GM19468 (cell line): ENCODE data around the gene YPEL2.

Source experiments
- ATAC-seq: cut with Tn5 transposase; IDR thresholded peaks from one replicate; pipeline ENCODE4 v1.9.1; 2021; ENCODE audit warnings: mild to moderate bottlenecking, moderate library complexity, moderate number of reproducible peaks; ENCODE audit not compliant: unreplicated experiment; ENCODE audit errors: extremely low read depth

YPEL2 gene

DNA sequence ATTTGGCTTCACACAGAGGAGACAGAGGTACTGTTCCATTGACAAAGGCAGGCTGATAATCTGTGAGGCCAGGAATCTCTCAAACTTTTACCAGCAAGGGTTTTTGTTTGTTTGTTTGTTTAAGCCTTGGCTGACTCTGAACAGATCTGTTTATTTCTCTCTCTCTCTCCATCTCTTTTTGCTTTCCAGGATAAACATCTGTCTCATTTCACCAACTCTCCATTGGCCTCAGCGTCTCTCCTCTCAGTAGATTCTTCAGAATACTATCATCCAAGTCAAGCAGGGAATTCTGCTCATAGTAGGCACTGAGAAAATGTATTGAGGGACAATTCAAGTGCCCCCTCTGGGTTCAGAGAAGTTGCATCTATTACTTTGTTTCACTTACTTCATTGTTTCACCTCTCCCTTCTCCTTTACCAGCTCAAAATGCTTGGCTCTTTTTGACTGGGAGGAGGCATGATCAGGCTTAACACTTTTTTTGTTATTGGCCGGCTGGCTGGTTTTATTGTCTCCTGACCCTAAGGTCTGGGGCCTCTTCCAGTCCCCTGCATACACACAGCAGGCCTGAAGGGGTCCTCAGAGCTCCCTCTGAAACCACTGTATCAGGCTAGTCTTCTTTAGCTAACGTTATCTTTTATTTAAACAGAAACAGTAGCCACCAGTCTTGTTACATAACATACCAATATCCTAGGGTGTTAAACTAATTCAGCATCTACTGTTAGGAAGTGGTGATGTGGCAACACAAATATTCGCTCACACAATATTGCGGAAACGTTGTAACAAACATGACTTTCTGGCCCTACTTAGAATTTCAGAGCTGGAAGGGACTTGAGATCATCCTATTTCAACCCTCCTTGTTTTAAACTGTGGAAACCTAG lies 2.0 kb upstream of the YPEL2 start:
- no peak for ATAC-seq

DNA sequence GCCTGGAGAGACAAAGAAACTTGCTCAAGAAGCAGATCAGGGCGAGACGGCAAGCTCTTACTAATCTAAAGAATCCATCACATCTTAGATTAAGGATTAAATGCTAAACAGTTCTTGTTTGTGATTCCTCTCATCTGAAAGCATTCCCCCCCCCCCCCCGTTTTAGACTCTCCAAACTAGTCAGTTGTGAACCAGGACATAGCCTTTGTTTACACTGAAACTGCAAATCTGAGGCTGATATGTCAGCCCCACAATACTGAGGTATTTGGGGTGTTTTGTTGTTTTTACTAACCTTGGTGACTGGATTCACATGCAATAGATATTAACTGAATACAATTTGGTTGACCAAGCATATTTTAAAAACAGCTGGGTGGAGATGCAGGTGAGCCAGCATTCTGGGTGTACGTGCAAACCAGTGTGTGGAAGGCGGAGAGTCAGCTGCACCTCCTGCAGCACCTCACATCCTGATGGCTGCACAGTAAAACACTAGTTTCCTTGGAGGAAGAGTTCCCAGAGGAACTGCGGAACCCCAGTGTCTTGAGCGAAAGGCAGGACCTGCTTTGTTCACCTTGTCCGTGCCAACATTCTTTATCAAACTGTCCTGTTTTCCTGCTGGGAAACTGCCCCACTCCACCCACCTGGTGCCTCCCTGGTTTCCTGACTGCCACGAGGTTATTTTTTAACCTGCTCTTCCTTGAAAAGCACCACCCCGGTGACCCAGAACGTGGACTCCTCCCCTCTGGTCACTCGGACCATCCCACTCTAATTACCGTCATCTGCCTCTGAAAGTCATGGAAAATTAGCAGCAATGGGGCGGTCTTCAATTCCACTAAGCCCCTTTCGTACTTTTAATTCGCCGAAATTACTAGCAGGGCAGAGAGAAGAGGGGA lies 1.2 kb upstream of the YPEL2 start:
- no peak for ATAC-seq

DNA sequence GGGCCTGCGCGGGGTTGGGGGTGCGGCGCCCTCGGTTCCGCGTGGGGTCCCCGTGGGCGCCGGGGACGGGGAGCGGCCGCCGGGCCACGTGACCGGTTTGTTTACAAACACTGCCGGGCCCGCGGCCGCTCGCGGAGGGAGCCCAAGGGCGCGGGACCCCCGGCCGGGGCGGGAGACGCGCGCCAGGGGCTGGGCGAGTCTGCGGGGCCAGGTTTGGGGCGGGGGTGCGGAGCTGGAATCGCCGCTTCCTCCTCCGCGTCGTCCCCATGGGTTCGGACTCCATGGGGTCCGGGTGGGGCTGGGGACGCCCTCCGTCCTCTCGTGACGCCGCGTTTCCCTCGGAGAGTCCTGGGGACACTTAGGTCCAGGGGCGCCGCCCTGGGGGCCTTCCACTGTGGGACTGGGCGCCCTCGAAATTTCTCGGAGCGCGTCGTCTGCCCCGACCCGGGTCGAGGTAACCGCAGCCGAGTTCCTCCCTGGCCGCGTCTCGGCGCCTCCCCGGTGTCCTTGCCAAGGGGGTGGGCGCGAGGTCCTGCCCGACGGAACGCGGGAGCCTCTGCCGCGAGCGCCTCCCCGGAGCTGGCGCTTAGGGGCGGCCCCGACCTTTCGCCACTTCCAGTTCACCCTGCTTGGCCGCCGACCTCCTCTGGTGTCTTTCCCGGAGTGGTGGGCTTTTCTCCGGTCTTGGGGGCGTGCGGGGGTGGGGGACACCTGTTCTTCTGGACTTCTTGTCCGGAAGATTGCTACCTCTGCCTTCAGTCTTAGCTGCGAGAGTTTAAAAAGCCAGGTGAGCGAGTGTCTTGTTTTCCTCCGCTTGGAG lies 684 bp downstream of the YPEL2 start:
- ATAC-seq, result no peak

DNA sequence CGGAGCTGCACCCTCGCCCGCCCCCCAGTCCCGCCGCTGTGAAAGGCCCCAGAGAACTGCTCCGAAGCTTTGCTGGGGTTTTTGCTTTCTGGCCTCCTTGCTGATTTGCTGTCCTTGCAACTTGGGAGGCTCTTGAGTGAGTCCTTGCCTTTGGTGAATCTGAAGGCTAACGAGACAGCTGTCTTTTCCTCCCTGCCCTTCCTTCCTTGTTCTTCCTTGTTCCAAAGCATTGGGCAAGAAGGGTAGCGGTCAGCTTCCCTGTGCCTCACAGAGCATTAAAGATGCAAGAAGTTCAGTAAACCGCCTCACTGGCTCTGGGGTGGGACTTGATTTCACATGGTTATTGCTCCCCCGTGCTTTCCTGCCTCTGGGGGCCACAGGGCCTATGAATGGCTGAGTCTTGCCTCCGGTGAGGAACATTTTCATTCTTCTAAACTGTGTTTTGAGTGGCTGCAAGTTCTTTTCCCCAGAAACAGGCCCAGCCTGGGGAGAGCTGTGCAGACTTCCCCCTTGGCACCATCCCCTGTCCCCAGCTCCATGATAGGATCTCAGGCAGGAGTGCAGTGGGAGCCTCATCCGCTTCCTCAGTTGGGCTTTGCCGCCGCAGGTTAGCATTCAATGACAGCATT lies 1.4 kb downstream of the YPEL2 start:
- no peak for ATAC-seq

DNA sequence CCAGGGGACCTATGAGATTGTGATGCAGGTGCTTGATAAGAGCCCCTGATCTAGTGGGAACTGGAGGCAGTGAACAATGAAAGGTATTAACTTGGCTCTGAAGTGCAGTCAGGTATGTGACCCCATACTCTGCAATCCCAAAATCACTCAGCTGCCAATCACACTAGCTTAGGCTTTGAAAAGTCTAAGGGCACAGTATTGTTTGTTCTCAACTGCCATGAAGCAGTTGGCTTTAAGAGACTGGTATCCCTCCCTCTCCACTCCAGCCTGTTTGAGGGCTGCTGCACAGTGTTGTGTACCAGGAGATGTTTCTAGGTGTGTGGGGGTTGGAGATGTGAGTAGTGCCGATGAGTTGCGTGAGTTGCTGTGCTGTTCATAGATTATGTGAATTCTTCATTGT lies 2.4 kb downstream of the YPEL2 start:
- no peak for ATAC-seq

DNA sequence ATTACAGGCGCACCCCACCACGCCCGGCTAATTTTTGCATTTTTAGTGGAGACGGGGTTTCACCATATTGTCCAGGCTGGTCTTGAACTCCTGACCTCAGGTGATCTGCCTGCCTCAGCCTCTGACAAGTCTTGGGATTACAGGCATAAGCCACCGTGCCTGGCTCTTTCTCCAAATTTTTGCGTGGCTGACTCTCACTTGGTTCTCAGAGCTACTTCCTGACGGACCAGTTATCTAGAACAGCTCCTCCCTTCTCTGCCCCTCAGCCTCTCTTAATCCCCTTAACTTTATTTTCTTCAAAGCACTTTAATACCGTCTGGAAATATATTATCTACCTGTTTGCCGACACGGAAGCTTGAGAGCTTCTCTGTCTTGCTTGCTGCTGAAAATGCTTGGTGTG lies 4.2 kb downstream of the YPEL2 start:
- no peak for ATAC-seq

DNA sequence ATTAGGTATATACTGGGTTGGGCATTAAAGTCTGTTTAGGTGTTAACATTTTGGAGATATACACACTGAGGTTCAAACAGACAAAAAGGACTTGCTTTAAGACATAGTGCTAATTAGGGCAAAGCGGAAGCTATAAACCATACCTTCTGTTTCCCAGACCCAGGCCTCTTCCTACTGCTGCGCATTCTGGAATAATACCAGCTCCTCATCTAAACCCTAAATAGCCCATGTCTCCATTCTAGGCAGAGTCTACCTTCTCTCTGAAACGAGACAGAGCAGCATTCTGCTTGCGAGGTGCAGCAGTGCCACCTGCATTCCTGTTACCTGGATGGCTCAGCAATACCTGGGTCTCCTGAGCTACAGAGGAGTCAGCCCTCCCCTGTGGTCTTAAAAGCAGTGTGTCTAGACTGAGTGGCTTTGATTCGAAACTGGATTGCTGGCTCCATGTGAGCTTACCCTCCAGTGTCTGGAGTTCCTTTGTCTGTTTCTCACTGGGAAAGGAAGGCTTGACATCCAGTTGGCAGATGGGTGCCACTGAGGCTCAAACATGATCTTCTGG lies 6.4 kb downstream of the YPEL2 start:
- ATAC-seq, result no peak

DNA sequence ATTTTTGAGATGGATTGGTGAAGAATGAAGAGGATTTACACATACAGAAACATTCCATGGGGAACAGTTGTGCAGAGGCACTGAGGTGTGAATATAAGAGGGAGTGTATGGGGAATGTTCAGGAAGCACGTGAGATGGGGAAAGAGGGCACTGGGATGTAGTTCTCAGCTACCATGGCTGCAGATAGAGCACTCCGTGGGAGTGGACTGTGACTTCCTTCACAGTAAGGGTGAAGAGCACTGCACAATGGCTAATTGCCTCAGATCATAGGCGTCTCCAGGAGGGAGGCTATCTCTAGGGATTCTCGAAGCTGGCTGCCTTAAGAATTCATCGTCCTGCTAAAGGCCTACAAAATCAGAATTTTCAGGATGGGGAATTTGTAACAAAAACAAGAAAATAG lies 7.0 kb downstream of the YPEL2 start:
- no peak for ATAC-seq

DNA sequence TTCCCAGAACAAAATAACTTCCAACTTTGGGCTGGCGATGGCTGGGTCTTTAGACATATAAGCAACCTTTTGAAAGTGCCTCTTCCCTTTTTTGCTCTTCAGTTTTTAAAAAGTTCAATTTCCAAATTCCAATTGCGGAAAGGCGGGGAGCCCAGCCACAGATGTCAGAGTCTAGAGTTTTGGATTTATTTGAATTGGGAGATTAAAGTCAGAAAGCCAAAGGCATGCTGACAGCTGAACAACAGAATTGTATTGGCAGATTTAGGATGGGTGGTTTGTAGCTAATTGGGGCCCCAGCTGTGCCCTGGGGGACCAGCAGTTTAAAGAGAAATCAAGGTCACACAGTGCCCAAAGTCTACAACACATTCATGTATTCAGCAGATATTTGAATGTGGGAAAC lies 10.5 kb downstream of the YPEL2 start:
- no peak for ATAC-seq

DNA sequence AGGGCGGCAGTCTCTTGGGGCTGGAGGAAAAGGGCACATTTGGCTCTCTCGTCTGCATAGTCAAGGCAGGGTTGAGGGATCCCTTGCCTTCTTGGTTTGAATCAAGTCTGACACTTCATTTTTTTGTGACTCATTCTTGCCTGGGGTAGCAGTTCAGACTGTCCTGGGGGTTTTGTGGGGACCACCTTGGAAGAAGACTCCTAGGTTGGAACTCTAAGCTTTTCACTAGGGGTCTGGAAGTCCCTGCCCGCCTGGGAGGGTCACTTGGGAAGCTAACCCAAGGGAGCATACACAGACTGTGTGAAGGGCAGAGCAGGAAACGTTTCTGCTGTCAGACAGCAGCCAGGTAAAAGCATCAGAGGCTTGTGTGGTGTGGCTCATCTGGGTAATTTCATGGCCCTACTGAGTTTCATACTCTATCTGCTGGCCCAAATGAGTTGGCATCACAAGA lies 11.3 kb downstream of the YPEL2 start:
- ATAC-seq, result no peak

DNA sequence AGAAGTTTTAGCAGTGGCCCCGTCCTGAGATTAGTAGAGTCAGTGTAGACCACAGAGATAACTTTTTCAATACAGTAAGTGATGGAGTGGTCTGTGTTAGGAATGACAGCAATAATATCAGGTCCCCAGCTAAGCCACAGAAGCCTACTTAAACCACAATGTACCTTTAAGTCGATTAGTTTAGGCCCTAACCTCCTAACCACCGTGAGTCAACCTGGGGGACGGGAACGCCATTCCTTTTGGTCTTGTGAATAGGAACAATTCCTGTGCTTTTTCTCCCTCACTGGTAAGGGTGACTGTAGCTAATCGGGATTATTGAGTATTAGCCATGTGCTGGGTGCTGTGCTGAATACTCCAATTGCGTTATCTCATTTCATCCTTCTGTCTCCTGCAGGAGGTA lies 14.0 kb downstream of the YPEL2 start:
- ATAC-seq, result no peak

DNA sequence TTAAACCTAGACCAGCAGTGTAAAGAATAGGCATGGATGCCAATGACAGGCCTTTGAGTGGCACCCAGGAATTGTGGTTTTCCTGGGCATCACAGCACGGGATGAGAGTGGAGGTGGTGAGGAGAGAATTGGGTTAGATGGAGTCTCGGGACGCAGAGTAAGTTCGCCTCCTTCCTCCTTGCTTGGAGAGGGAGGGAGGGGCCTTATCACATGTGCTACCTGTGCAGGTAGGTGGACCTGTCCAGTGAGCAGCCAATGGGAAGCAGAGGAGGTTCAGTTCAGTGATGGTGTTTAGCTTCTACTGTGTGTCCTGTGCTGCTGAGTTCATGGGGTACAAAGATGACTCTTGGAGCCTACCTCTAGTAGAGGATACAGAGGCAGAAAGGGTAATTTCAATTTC lies 14.9 kb downstream of the YPEL2 start:
- ATAC-seq, result no peak

DNA sequence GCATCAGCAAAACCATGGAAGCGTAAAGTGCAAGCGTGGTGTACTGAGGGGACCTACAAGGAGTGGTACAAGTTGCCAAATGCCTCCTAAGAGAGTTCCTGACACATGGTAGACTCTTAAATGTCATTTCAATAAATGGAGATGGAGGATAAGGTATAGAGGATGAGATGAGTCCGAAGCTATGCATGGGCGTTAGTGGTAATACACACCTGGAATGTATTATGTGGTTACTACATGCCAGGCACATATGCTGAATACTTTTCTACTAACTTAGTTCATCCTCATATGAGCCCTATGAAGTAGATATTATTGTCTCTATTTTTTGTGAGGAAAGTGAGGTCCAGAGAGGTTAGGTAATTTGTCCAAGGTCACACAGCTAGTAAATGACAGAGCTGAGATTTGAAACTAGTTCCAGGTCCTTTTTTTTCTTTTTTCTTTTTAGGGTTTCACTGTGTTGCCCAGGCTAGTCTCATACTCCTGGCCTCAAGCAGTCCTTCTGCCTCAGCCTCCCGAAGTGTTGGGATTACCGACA lies 15.5 kb downstream of the YPEL2 start:
- no peak for ATAC-seq

DNA sequence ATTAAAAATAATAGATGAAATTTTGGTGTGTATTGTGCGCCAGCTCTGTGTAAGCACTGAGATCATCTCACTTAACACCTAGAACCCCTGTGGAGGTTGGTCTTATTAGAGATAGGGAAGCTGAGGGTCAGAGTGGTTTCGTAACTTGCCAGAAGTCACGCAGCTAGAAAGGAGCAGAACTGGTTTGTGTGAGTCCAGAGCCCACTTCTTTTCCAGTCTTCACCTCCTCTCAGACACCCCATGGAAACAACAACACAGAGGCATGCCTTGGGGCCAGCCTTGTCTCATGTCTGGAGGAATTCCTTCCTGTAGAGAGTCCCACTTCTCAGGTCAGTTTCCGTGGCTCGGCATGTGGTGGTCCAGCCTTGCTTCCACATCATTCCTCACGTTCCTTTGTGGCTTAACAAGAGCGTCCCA lies 16.5 kb downstream of the YPEL2 start:
- no peak for ATAC-seq

DNA sequence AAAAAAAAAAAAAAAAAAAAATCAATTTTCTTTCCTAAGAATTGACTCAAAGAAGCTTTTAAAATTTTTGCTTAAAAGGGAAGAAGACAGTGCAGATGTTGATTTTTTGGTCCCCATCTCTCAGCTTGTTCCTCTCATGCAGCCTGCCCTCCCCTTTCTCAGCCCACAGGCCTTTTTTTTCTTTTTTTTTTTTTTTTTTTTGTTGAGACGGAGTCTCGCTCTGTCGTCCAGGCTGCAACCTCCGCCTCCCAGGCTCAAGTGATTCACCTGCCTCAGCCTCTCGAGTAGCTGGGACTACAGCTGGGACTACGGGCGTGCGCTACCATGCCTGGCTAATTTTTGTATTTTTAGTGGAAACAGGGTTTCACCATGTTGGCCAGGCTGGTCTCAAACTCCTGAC lies 17.7 kb downstream of the YPEL2 start:
- no peak for ATAC-seq

DNA sequence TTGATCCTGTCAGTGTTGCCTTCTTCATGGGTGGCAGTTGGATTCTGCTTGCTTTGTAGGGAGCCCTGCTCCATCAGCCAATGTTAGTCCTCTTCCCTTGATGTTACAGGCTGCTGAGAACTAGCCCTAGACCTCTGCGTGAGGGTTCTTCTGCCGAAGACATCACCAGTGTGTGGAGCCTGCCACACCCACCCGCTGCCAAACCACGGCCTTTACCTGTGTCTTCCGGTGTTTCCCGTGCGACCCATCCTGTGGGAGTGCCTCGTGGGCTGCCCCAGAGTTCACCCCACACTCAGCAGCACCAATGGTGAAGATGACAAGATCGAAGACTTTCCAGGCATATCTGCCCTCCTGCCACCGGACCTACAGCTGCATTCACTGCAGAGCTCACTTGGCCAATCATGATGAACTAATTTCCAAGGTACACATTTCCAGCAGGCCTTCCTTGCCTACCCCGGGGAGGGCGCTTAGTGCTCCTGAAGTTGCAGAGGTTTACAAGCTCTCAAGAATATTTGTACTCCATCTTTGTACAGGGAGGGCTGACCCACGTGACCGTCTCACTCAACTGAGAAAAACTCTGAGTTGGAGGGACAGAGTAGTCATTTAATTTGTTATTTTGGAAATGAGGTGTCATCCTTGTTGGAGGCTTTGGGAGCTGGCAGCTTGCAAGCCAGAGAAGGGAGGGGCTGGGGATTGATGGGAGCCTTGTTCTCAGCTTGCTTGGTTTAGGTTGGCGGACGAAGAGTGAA lies 21.8 kb downstream of the YPEL2 start:
- no peak for ATAC-seq

DNA sequence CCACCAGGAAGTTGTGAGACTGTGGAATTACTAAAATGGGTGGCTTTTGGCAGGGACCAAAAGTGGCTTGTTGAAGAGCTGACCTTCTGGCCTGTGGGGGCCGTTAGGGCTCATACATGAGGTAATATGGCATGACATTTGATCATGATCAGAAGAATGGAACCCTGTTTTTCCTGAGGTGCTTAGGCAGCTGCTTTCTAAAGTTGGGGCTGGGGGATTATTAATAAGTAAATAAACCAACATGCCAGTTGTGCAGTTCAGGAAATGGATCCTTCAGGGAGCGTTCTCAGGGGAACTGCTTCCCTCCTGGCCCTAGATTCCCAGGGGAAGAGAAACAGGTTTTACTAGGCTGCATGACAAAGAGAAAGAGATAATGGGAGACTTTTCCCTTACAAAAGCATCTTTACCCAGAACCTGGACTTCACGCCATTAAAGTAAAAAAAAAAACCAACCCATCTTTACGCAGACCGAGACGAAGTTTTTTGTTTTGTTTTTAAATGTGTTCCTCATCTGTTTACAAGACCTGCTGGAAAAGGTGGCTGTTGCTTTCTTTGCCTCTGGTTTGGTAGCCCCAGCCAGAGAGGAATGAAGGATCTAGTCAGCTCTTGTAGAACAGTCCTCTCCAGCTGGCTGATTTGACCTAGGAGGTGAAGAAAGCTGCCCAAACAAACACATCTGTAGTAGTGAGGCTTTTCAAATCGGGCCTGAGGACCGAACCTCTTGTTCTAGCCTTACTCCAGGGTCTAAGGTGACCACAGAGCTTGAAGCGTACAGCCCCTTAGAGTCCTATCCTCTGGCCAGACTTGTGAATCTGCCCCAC lies 22.7 kb downstream of the YPEL2 start:
- no peak for ATAC-seq
